Measurements from ENCODE around the gene ZIC2. TPM values are rescaled to one million over a fixed set of nuclear protein-coding genes. Genes with fewer than 3 reads are reported as not detected.

Gene ZIC2
- polyA plus RNA-seq, 1 donor from 2014 or later: 10.6 TPM

- peaks cover 75% of the 10 kb centered on the region for H3K79me2 ChIP-seq (replicated peaks; ENCODE audit: insufficient read depth, low read length)
- H4K20me1 ChIP-seq (ENCODE audit: insufficient read depth): no peaks in the 10 kb centered on the region
- TF ChIP-seq POLR2AphosphoS5 (IDR thresholded peaks at IDR 0.05) (peak; percentile 20), CTCF (IDR thresholded peaks at IDR 0.05; ENCODE audit: poor library complexity, severe bottlenecking) (no peak)
- no peaks in the 10 kb centered on the region for H3K9me2 ChIP-seq (ENCODE audit: insufficient read depth, low read length)
- no peak overlapping the region for H3K4me3 ChIP-seq (ENCODE audit: low read length)
- H3K27me3 ChIP-seq (ENCODE audit: insufficient read depth, low read depth, low read length): peaks cover 81% of the 10 kb centered on the region
- no peak overlapping the region for H2AFZ ChIP-seq (ENCODE audit: low read depth, low read length)
- no peaks in the 10 kb centered on the region for H3K36me3 ChIP-seq (ENCODE audit: insufficient read depth, low read length)
- H3K9me3 ChIP-seq (ENCODE audit: low read length): no peaks in the 10 kb centered on the region
- no peak overlapping the region for H3K9ac ChIP-seq (ENCODE audit: low read length)
- H3F3A ChIP-seq (ENCODE audit: insufficient read depth, low read length, poor library complexity, severe bottlenecking): no peaks in the 10 kb centered on the region
- no peak overlapping the region for H3K4me2 ChIP-seq (ENCODE audit: low read length)
- H3K27ac ChIP-seq (ENCODE audit: low read length): no peak overlapping the region
These were observed 8.3 kb upstream of the ZIC2 start for GRCh38 chr13:99973163-99973807.

- no peak overlapping the region for H3K4me2 ChIP-seq (ENCODE audit: low read length)
- H4K20me1 ChIP-seq (ENCODE audit: insufficient read depth): no peaks in the 10 kb centered on the region
- no peaks in the 10 kb centered on the region for H3K9me2 ChIP-seq (ENCODE audit: insufficient read depth, low read length)
- peaks cover 75% of the 10 kb centered on the region for H3K79me2 ChIP-seq (replicated peaks; ENCODE audit: insufficient read depth, low read length)
- no peak overlapping the region for H2AFZ ChIP-seq (ENCODE audit: low read depth, low read length)
- H3K4me3 ChIP-seq (ENCODE audit: low read length): no peak overlapping the region
- no peak overlapping the region for H3K27ac ChIP-seq (ENCODE audit: low read length)
- no peaks in the 10 kb centered on the region for H3F3A ChIP-seq (ENCODE audit: insufficient read depth, low read length, poor library complexity, severe bottlenecking)
- no peak overlapping the region for H3K9ac ChIP-seq (ENCODE audit: low read length)
- H3K36me3 ChIP-seq (ENCODE audit: insufficient read depth, low read length): no peaks in the 10 kb centered on the region
- H3K9me3 ChIP-seq (ENCODE audit: low read length): no peaks in the 10 kb centered on the region
- TF ChIP-seq TAF1 (IDR thresholded peaks at IDR 0.05; ENCODE audit: low read depth) (no peak), POLR2AphosphoS5 (IDR thresholded peaks at IDR 0.05) (no peak), EZH2 (IDR thresholded peaks at IDR 0.05; ENCODE audit: borderline replicate concordance, insufficient read depth, low read length, poor library complexity, severe bottlenecking) (no peak), SMC3 (conservative IDR thresholded peaks at IDR 0.05; ENCODE audit: poor library complexity) (no peak), CTCF (IDR thresholded peaks at IDR 0.05; ENCODE audit: poor library complexity, severe bottlenecking) (no peak), EP300 (conservative IDR thresholded peaks at IDR 0.05; ENCODE audit: poor library complexity, severe bottlenecking) (no peak), REST (IDR thresholded peaks at IDR 0.05; ENCODE audit: borderline replicate concordance) (no peak), MXI1 (conservative IDR thresholded peaks at IDR 0.05; ENCODE audit: poor library complexity, severe bottlenecking) (no peak), RAD21 (conservative IDR thresholded peaks at IDR 0.05) (no peak)
- peaks cover 81% of the 10 kb centered on the region for H3K27me3 ChIP-seq (ENCODE audit: insufficient read depth, low read depth, low read length)
These were observed 7.8 kb upstream of the ZIC2 start for GRCh38 chr13:99973808-99974185.
